GM19455 (cell line): ENCODE results near the gene CATSPER2.
"Not testable (repeated sequence)": the region's sequence is repeated elsewhere in the genome, so short reads cannot be mapped to it uniquely, and the experiment has no call there.

Experiments
- ATAC-seq: cut with Tn5 transposase; IDR thresholded peaks from one replicate; pipeline ENCODE4 v1.9.1; 2021; ENCODE audit not compliant: unreplicated experiment

Gene CATSPER2

DNA sequence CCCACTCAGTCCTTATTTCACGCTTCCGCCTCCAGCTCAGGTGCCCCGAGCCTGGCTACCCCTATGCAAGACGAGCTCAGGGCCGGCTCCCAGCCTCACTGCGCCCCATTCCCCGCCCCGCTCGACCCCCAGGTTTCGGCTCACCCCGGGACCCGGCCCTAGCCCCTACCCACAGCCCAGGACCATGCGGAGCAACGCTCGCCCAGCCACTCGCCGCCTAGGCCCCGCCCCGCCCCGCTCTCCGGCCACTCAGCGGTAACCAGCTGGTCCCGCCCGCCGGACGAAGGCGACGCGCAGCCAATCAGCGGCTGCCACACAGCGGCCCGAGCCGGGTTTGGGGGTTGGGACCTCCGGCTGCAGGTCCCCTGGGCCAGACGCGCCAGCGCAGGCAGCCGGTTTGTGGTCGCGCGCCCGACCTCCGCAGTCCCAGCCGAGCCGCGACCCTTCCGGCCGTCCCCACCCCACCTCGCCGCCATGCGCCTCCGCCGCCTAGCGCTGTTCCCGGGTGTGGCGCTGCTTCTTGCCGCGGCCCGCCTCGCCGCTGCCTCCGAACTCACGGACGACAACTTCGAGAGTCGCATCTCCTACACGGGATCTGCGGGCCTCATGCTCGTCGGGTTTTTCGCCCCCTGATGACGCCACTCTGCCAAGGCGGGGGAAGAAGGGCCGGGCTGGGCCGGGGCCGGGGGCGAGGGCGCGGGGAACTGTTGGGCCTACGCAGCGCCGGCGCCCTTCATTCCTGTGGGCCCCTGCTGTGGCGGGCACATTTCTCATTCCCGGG, at the start of gene CATSPER2:
TSS of gene CATSPER2 (minus strand) at position 196 of the 781 bp plus-strand sequence. CDS start 783 bp downstream, outside the sequence.
- ATAC-seq = no peak

DNA sequence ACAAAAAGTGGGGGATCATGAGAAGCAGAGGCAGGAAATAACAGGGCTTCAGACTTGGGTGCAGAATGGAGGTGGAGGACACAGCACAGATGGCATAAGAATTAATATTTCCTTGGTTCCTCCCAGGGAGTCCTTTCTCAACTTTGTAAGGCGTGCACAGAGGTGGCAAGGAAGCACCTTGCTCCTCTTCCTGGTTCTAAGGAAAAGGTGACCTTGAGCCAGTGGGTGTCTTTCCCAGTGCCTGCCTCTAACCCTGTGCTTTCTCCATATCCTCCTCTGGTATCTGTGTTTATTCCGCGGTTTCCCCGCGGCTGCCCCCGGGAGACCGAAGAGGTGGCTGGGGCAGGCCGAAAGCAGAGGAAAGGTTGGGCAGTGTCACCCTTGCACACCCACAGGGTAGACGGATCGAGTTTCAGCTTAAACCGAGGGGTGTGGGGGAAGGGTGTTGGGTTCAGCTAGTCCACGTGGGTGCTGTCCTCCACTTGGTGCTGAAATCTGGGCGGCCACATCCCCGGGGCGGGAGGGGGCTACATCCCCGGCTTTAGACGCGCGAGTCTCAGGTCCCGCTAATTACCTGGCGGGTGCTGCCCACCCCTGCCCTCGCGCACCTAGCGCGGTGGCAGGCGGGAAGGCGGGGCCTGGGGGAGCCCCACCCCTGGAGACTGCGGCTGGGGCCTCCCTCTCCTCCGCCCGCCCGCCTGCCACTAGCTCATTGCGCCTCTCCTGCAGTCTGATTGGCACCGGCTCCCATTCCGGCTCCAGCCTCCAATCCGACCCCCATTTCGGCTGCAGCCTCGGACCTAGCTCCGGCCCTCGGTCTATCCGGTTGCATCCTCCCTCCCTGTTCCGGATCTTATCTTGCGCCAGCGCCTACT, 44.7 kb upstream of the CATSPER2 start, which contains the start of gene CKMT1A:
TSS of gene CKMT1A (plus strand) at position 712 of the 875 bp plus-strand sequence. CDS start 192 bp downstream, outside the sequence.
- not testable (repeated sequence) for ATAC-seq

DNA sequence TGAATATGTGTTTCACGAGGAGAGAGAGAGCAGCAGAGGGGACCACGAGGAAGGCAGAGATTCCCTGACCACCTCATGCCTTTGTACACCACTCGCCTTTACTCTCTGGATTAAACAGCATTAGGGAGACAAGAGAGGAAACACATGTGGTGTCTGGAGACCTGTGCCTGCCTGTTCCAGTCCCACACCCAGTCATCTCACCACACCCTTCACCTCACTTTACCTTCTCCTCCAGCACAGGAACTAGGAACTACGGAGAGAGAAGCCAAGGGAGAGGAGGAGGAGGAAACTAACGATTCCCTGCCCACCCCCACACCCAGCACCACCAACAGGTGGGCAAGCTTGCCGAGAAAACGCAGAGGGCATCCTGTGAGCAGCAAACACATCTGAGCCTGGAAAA, 44.0 kb upstream of the CATSPER2 start:
- ATAC-seq = not testable (repeated sequence)

DNA sequence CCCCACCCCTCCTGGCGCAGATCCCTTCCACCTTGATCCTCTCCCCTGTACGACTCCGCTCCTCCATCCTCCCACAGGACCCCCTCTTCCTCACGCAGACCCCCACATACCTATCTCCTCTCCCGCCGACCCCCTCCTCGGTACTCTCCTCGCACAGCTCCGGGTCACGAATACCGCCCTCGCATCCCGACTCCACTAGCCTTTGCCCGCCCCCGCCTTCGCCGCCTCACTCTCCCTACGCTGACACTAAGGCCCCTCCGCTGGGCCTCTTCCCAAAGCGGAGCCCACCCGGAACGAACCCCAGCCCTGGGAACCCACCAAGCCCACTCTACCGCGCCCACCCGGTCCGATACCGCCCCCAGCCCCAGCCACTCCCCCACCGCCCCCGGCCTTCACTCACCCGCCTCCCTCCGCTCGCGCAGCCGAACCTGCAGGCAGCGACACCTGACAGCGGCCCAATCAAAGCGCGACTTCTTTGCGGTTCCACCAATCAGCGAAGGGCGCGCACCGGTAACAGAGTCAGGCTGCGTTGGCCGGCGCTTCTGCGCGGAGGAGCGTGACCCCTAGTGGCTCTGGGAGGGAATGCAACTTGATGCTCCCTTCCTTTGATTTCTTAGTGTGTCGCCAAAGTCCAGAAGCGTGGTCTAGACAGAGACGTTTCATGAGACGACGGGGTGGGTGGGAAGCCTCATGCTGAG, 41.1 kb upstream of the CATSPER2 start:
- peak; percentile 98 for ATAC-seq

DNA sequence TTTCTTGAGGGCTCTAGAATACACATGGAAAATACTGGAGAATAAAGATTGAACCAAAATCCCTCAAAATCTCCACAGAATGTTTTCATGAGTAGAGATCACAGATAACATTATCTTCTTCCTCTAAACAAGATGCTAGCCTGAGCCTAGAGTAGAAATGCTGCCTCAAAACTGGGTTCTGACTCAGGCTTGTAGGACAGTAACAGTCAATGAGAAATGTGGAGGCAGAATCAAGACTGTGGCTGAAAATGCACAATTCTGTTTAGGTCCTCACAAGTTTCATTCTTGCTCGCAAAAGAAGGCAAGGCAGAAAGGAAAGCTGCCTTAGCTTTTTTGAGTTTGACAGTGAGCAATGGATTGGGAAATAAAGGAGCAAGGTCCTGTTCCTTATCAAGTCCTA, 25.5 kb upstream of the CATSPER2 start:
- not testable (repeated sequence) for ATAC-seq

DNA sequence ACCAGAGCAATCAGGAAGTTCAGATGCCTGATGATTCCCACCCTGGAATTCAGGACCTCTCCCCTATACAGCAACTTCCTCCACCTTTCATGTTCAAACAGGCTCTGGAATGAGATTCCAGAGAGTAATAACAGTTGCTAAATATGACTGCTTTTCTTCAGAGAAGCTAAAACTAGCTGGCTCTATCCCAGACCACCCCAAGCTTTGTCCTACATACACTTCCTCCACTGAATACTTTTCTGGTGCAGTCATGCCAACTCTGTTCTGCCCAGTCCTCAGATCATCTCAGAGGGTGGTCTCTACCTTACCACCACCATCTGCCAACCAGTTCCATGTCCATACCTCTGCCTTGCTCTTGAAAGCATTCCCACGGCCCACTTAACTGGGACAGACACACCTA, 17.5 kb upstream of the CATSPER2 start:
- not testable (repeated sequence) for ATAC-seq

DNA sequence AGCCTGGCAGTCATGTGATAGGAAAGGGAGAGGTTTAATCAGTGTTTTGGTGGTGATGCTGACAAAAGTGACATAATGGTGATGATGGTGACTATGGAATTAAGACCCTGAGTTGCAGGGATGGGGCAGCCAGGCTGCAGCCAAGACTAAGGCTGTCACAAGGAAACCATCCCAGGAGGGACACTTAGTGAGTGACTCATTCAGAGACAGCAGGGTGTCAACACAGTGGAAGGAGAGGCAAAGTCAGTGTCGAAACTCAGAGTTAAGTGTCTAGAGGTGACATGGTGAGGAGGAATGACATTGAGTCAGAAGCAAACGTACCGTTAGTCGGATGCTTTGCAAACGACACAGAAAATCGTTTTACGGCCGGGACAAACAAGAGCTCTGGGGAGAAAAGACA, 14.7 kb upstream of the CATSPER2 start:
- ATAC-seq = not testable (repeated sequence)

DNA sequence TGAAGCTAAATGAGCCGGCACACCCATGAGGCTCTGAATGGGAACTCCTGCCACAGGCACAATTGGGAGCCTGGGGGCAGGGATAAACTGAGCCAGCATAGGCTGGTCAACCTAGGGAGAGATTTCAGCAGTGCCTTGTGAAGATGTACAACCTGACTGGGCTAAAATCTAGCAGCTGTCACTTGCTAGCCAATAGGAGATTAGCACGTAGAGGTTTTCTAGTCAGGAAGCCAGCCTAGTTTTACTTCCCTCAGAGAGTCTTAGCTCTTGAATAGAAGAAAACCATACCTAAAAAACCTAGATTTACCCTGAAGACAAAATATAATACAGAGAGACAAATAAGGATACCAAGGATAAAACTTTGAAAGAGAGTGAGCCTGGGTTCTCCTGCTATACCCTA, 13.6 kb upstream of the CATSPER2 start:
- not testable (repeated sequence) for ATAC-seq

DNA sequence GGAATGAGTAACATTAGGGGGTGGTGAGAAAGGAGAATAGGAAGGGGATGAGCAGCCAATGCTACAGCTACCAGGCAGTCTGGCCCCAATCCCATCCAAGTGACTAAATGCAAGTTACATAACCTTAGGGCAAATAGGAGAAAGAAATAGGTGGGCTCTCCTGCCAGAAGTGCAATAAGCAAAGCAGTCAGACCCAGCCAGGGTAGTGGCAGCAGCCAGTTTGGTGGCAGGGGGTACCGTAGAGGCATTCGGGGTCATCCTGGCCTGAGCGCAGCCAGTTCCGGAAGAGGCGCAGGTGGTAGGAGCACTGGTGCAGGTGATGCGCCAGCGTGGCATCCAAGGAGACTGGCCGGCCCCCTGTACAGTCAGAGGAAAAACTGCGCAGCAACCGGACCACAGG, 11.1 kb upstream of the CATSPER2 start:
- ATAC-seq = not testable (repeated sequence)

DNA sequence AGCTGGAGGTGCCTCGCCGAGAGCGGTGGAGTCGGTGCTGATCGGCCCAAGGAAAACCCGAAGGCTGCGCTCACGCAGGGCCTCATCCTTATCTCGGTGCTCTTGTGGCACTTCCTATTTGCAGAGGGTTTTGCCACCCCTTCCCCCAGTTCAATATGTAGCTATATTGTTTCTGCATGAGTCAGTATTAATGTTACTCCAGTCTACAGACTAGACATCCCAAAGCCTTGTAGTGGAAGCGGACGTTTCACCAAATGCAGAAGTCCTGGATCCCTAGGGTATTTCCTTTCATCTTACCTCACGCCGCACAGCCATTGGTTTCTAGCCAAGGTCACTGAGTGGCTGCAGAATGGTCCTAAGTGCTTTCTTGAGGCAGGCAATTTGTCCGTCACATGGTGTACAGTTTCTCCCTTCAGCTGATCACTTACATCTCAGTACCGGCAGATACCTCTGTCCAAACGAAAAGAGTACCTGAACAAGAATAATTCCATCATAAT, 834 bp upstream of the CATSPER2 start:
- ATAC-seq = not testable (repeated sequence)

DNA sequence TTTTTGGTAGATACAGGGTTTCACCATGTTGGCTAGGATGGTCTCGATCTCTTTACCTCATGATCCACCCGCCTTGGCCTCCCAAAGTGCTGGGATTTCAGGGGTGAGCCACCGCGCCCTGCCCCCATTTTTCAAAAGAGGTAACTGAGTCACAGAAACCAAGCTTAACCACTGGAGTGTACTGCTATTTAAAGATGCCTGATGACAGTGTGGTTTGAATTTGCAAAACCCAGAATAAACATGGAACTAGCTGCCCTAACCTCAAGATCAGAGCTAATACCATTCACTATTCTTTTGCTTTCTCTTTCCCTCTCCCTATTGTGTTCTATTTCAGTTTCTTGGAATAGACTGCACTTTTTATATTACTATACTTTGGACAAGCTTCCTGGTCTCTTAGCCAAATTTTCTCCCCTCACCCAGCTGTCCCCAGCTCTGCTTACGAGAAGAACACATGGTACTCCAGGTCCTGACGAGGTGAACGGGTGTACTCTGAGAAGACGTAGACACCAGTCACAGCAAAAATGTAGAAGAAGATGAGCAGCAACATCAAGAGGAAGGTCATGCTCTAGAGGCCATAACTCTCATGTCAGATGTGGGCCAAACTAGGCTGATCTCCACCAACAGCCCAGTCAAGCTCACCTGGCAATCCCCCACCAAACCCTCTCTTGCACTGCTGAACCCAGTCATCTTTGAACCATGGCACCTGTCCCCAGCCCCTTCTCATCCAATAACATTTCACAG, 10.0 kb downstream of the CATSPER2 start:
- not testable (repeated sequence) for ATAC-seq

DNA sequence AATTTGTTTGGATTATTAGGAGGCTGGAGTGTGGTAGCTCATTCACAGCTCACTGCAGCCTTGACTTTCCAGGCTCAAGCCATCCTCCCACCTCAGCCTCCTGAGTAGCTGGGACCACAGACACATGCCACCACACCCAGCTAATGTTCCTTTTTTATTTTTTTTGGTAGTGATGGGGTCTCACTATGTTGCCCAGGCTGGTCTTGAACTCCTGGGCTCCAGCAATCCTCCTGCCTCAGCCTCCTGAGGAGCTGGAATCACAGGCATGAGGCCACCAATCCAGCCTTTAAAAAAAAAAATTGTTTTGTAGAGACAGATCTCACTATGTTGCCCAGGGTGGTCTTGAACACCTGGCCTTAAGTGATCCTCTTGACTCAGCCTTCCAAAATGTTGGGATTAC, 21.7 kb downstream of the CATSPER2 start:
- ATAC-seq = not testable (repeated sequence)

DNA sequence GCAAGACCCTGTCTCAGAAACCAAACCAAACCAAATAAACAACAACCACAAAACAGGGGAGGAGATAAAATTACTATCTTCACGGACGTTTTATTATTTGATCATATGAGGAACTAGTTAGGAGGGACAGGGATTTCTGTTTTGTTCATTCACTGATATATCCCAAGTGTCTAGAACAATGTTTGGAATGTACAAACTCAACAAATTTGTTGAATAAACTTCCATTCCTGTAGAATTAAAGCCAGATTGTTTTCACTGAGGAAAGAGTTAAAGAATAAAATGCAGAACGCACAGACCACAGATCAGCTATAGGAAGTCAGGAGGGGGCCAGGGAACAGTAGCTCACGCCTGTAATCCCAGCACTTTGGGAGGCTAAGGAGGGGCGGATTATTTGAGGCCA, 23.5 kb downstream of the CATSPER2 start:
- ATAC-seq = no peak

DNA sequence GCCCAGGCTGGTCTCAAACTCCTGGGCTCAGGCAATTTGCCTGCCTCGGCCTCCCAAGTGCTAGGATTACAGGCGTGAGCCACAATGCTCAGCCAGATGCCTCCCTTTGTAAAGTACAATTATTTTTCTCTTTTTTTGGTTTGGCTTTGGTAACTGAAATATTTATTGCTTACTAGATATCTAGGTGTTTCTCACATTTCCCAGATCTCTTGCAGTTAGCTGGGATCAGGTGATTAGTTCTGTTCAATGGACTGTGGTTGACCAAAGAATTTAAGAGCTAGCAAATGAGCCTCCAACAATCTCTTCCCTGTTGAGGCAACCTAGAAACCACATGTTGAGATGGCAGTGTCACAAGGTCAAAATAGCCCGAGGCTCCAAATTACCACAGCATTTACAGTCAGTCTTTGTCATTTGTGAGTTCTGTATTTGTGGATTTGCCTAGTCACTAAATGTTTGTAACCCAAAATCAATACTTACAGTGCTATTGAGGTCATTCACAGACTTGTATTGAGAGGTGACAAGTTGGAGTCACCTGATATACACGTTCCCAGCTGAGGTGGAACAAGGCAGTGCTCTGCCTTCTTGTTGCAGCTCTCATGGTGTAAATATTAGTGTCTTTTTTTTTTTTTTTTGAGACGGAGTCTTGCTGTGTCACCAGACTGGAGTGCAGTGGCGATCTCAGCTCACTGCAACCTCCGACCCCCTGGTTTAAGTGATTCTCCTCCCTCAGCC, 26.4 kb downstream of the CATSPER2 start:
- not testable (repeated sequence) for ATAC-seq

DNA sequence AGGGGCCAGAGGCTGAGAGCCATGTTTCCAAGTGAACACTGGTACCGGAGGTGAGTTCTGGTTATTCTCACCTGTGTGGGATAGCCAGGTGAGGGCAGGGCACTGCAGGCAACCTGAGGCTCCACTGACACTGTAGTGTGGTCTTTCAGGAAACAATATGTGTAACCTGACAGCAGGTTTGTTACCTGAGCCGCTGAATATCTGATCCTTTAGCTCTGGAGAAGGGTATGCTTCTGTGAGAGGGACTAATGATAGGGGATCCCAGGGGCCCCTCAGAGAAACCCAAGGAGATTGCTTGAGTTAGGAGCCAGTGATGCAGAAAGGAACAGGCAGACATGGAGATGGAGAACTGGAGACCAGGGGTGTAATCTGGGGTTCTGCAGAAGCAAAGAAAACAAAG, 29.9 kb downstream of the CATSPER2 start, which contains the start of gene STRC:
TSS of gene STRC (minus strand) at position 101 of the 400 bp plus-strand sequence. CDS start at position 23, 78 bp downstream.
- ATAC-seq = not testable (repeated sequence)

DNA sequence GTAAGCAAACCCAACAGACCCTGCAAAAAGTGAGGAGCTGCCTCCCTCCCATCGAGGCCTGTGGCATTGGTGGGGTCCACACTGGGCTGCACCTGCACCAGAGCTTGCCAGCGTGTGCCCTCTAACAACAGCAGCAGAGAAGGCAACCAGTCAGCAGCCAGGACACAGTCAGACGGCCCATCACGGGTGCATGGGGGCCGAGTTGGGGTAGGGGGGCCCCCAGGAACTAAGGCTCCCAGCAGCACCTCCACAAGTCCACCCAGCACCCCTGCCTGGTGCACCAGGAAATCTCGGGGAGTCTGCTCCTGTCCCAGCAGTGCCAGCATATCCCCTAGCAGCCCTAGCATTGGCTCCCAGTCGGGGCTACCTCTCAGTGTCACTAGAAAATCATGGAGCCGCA, 30.9 kb downstream of the CATSPER2 start:
- ATAC-seq = not testable (repeated sequence)

DNA sequence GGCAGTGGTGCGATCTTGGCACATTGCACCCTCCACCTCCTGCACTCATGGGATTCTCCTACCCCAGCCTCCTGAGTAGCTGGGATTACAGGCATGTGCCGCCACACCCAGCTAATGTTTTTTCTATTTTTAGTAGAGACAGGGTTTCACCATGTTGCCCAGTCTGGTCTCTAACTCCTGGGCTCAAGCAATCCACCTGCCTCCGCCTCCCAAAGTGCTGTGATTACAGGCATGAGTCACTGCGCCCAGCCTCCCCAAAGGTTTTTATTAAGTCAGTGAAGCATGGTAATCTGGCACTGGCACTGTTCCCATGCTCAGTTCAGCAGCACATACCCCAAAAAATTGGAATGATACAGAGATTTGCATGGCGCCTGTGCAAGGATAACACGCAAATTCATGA, 46.4 kb downstream of the CATSPER2 start:
- ATAC-seq = not testable (repeated sequence)

DNA sequence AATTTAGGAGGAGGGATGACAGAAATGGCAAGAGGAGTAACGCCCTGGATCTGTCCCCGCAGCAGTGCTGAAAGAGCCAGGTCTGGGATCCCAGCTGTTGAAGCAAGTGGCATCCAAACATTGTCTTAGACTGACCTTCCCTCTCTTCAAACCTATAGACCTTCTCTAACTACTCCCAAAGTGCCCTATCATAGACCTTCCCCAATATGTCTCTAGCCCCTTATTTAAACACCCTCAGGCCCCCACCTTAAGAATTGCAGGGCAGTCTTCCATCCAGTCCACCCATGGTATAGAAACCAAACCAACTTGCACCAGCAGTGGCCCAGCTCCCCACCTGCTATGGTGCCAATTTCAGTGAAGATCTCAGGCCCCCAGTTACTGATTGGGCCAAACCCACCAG, 48.4 kb downstream of the CATSPER2 start:
- ATAC-seq = not testable (repeated sequence)

DNA sequence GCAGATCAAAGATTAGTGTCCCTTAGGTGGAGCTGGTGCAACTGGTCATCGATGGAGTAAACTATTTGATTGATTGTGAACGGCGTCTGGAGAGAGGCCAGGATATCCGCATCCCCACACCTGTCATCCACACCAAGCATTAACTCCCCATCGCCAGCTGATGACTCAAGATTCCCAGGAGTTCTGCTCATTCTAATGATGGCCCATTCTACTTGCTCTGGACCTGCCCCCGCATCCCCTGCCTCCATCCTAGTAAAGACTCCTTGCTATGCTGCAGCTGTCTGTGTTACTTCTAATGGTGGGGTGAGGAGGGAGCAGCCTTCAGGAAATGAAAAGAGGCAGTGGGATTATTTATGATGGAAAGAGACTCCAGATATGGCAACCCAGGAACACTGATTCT, 49.5 kb downstream of the CATSPER2 start:
- not testable (repeated sequence) for ATAC-seq
